ENCODE data around the gene FAM81A.

- TF ChIP-seq CTCF (conservative IDR thresholded peaks at IDR 0.05 in 1 of 2, IDR thresholded peaks at IDR 0.05 in 1 of 2; ENCODE audit: extremely low read depth in 1 of 2, insufficient read depth in 1 of 2, low read depth in 1 of 2, low read length in 2 of 2) (no peak), EZH2 (IDR thresholded peaks at IDR 0.05; ENCODE audit: borderline replicate concordance, low read length) (no peak)
Measured at GRCh38 chr15:59388670-59389069, 49.3 kb upstream of the FAM81A start.
